RWPE2 (cell line): ENCODE data around the gene ATP6V0D1.

Experiments used
- ATAC-seq: fragments of 200-7000 bp; cut with Tn5 transposase; 3 replicates; pipeline ENCODE4 v1.9.1; 2021; ENCODE audit warnings: low read depth
- DNase-seq: peaks from one replicate; pipeline ENCODE4 v3.0.0-alpha.2; 2020; ENCODE audit warnings: low spot score
- H3K27ac ChIP-seq: fragments of 450-650 bp; 2 replicates; pipeline ENCODE4 v1.5.1; 2017; ENCODE audit warnings: mild to moderate bottlenecking; ENCODE audit not compliant: poor library complexity, severe bottlenecking
- H3K27me3 ChIP-seq: fragments of 250-450 bp; sonication (Bioruptor Pico); 2 replicates; pipeline ENCODE4 v1.5.1; 2021; ENCODE audit warnings: mild to moderate bottlenecking, moderate library complexity; ENCODE audit not compliant: insufficient read depth, poor library complexity, severe bottlenecking
- H3K36me3 ChIP-seq: fragments of 250-450 bp; sonication (Bioruptor Pico); 2 replicates; pipeline ENCODE4 v1.5.1; 2020; ENCODE audit warnings: low read depth, mild to moderate bottlenecking, moderate library complexity
- H3K4me1 ChIP-seq: fragments of 250-450 bp; sonication (Bioruptor Pico); 2 replicates; pipeline ENCODE4 v1.5.1; 2021; ENCODE audit warnings: mild to moderate bottlenecking, moderate library complexity; ENCODE audit not compliant: insufficient read depth, poor library complexity, severe bottlenecking
- H3K4me3 ChIP-seq: fragments of 250-450 bp; sonication (Bioruptor Pico); 2 replicates; pipeline ENCODE4 v1.5.1; 2021; ENCODE audit warnings: mild to moderate bottlenecking, moderate library complexity; ENCODE audit not compliant: severe bottlenecking
- H3K9me3 ChIP-seq: fragments of 250-450 bp; sonication (Bioruptor Pico); 2 replicates; pipeline ENCODE4 v1.5.1; 2021; ENCODE audit warnings: mild to moderate bottlenecking, moderate library complexity; ENCODE audit not compliant: severe bottlenecking
- CTCF ChIP-seq: fragments of 450-650 bp; IDR thresholded peaks from one replicate; pipeline ENCODE4 v1.5.1; 2017; ENCODE audit warnings: mild to moderate bottlenecking, moderate library complexity; ENCODE audit not compliant: poor library complexity, severe bottlenecking

The ATP6V0D1 gene

GRCh38 chr16:67477960-67478554 lies 2.9 kb downstream of the ATP6V0D1 start:
- H3K9me3 ChIP-seq: no peaks in the 10 kb centered on the region
- H3K27me3 ChIP-seq: no peaks in the 10 kb centered on the region
- no peak overlapping the region for H3K27ac ChIP-seq
- ATAC-seq: no peak
- H3K4me1 ChIP-seq: peaks cover 14% of the 10 kb centered on the region
- DNase-seq: no peak
- H3K4me3 ChIP-seq: no peak overlapping the region
- TF ChIP-seq CTCF: no peak
- H3K36me3 ChIP-seq: peaks cover 6% of the 10 kb centered on the region; the same call in 1 of the 2 replicates

GRCh38 chr16:67474551-67475455 lies 6.2 kb downstream of the ATP6V0D1 start:
- no peak for TF ChIP-seq CTCF
- no peak overlapping the region for H3K4me3 ChIP-seq
- no peak for DNase-seq
- no peaks in the 10 kb centered on the region for H3K9me3 ChIP-seq
- peaks cover 8% of the 10 kb centered on the region; the same call in 1 of the 2 replicates for H3K36me3 ChIP-seq
- no peak overlapping the region for H3K27ac ChIP-seq
- no peak for ATAC-seq
- H3K4me1 ChIP-seq: peaks cover 8% of the 10 kb centered on the region
- H3K27me3 ChIP-seq: no peaks in the 10 kb centered on the region

- no peak overlapping the region for H3K4me3 ChIP-seq
- H3K36me3 ChIP-seq: peaks cover 14% of the 10 kb centered on the region; the same call in 1 of the 2 replicates
- no peak for DNase-seq
- no peaks in the 10 kb centered on the region for H3K9me3 ChIP-seq
- no peak for ATAC-seq
- no peak for TF ChIP-seq CTCF
- H3K27me3 ChIP-seq: no peaks in the 10 kb centered on the region
- H3K27ac ChIP-seq: no peak overlapping the region
- peaks cover 7% of the 10 kb centered on the region for H3K4me1 ChIP-seq
Measured at GRCh38 chr16:67471758-67472384, 9.1 kb downstream of the ATP6V0D1 start.

GRCh38 chr16:67470359-67470758 lies 10.6 kb downstream of the ATP6V0D1 start:
- no peak for TF ChIP-seq CTCF
- H3K36me3 ChIP-seq: peaks cover 8% of the 10 kb centered on the region; the same call in 1 of the 2 replicates
- no peaks in the 10 kb centered on the region for H3K27me3 ChIP-seq
- DNase-seq (no peak), ATAC-seq (no peak)
- no peaks in the 10 kb centered on the region for H3K9me3 ChIP-seq
- no peak overlapping the region for H3K27ac ChIP-seq
- H3K4me1 ChIP-seq: peaks cover 7% of the 10 kb centered on the region
- H3K4me3 ChIP-seq: no peak overlapping the region
